Osteoblast (primary cell): ENCODE results near the gene LENG9. TPM values are rescaled to one million over a fixed set of nuclear protein-coding genes. Genes with fewer than 3 reads are reported as not detected.
"Not testable (repeated sequence)": the region's sequence is repeated elsewhere in the genome, so short reads cannot be mapped to it uniquely, and the experiment has no call there.

Source experiments
- DNase-seq: peaks from one replicate; pipeline ENCODE4 v3.0.0; 2011; ENCODE audit warnings: low spot score, mixed read lengths; ENCODE audit not compliant: insufficient read length; ENCODE audit errors: missing footprints
- H2AFZ ChIP-seq: 2 replicates; pipeline ENCODE4 v1.6.0; 2011; ENCODE audit warnings: mild to moderate bottlenecking, low read length
- H3K27ac ChIP-seq: 2 replicates; pipeline ENCODE4 v1.5.1; 2011; ENCODE audit warnings: mild to moderate bottlenecking, low read depth, low read length, moderate library complexity
- H3K27me3 ChIP-seq: 2 replicates; pipeline ENCODE4 v1.6.0; 2012; ENCODE audit warnings: mild to moderate bottlenecking, control low read depth, inconsistent platforms, low read length, moderate library complexity; ENCODE audit not compliant: insufficient read depth
- H3K36me3 ChIP-seq: 2 replicates; pipeline ENCODE4 v1.5.1; 2011; ENCODE audit warnings: mild to moderate bottlenecking, low read length, control low read depth, moderate library complexity; ENCODE audit not compliant: insufficient read depth
- H3K4me1 ChIP-seq: 2 replicates; pipeline ENCODE4 v1.5.1; 2011; ENCODE audit warnings: mild to moderate bottlenecking, low read length, control low read depth, moderate library complexity; ENCODE audit not compliant: insufficient read depth
- H3K4me2 ChIP-seq: 2 replicates; pipeline ENCODE4 v1.6.0; 2011; ENCODE audit warnings: mild to moderate bottlenecking, low read length; ENCODE audit not compliant: insufficient read depth
- H3K4me3 ChIP-seq: fragments of 200-600 bp; sonication (generic); 3 replicates; pipeline ENCODE4 v1.5.1; 2012; ENCODE audit warnings: mild to moderate bottlenecking, low read length, inconsistent platforms; ENCODE audit not compliant: insufficient read depth
- H3K79me2 ChIP-seq: 2 replicates; pipeline ENCODE4 v1.6.0; 2012; ENCODE audit warnings: mild to moderate bottlenecking, low read length, control low read depth, inconsistent platforms; ENCODE audit not compliant: insufficient read depth
- H3K9me3 ChIP-seq: 2 replicates; pipeline ENCODE4 v1.5.1; 2011; ENCODE audit warnings: low read depth, low read length, control low read depth
- H4K20me1 ChIP-seq: 2 replicates; pipeline ENCODE4 v1.6.0; 2012; ENCODE audit warnings: mild to moderate bottlenecking, low read length, control low read depth; ENCODE audit not compliant: insufficient read depth
- total RNA-seq: library from RNA; depleted of rRNA; stranded (reverse); fragments of >200 nt; gene quantifications from 2 replicates; pipeline ENCODE4 v1.2.3, GENCODE V29; 2012
- TF ChIP-seq, protein P1 (sequence below): IDR thresholded peaks from 2 replicates; pipeline ENCODE4 v1.5.1; 2011; ENCODE audit warnings: mild to moderate bottlenecking, low read depth, low read length, moderate library complexity; ENCODE audit errors: extremely low read depth

LENG9 gene
- total RNA-seq, 1 donor, result 21.4 TPM

DNA sequence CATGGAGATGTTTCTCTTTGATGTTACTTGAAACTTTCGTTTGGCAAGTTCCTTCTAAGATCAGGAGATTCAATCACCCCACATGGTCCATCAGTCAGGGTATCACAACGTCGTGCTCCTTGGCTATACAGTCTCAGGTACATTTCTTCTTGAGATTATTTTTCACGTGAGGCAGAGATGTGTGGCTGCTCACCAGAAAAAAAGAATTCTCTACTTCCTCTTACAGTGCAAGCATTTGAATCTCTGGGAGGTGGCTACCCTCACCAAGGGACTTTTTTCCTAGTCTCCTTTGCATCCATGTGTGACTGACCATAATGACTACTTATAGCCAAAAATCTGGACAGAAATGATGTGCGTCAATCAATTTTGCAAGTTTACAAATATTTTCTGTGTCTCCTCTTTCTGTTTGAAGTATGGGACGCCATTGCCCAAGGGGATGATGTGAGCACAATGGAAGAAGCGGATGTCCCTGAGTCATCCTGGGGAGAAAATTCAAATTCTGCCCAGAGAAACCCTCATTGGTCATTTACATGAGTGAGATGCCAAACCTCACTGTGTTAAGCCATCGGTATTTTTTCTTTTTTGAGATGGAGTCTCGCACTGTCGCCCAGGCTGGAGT, 30.5 kb upstream of the LENG9 start:
- Histone ChIP-seq H2AFZ (no peak overlapping the region), H3K4me2 (no peak overlapping the region), H3K27me3 (no peaks in the 10 kb centered on the region), H3K4me1 (no peaks in the 10 kb centered on the region), H3K79me2 (no peaks in the 10 kb centered on the region), H3K4me3 (no peak overlapping the region), H3K36me3 (no peaks in the 10 kb centered on the region), H3K27ac (no peak overlapping the region), H4K20me1 (no peaks in the 10 kb centered on the region), H3K9me3 (no peaks in the 10 kb centered on the region)
- TF ChIP-seq, protein P1, sequence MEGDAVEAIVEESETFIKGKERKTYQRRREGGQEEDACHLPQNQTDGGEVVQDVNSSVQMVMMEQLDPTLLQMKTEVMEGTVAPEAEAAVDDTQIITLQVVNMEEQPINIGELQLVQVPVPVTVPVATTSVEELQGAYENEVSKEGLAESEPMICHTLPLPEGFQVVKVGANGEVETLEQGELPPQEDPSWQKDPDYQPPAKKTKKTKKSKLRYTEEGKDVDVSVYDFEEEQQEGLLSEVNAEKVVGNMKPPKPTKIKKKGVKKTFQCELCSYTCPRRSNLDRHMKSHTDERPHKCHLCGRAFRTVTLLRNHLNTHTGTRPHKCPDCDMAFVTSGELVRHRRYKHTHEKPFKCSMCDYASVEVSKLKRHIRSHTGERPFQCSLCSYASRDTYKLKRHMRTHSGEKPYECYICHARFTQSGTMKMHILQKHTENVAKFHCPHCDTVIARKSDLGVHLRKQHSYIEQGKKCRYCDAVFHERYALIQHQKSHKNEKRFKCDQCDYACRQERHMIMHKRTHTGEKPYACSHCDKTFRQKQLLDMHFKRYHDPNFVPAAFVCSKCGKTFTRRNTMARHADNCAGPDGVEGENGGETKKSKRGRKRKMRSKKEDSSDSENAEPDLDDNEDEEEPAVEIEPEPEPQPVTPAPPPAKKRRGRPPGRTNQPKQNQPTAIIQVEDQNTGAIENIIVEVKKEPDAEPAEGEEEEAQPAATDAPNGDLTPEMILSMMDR, result no peak
- peak; percentile 26 for DNase-seq

DNA sequence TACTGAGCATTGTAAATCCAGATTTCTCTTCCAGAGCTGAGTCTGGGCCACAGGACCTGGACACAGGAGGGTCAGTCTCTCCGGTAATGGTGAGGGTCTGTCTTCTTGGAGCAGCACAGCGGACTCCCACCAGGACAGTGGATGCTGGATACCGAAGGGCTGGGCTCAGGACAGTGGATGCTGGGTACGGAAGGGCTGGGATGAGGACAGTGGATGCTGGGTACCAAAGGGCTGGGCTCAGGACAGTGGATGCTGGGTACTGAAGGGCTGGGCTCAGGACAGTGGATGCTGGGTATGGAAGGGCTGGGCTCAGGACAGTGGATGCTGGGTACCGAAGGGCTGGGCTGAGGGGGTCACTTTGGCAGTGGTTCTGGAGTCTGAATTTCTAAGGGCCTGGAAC, 29.5 kb upstream of the LENG9 start:
- not testable (repeated sequence) for H3K27ac ChIP-seq, H3K4me1 ChIP-seq, H2AFZ ChIP-seq, H3K4me3 ChIP-seq, H3K9me3 ChIP-seq, H3K27me3 ChIP-seq, DNase-seq, H3K4me2 ChIP-seq, H3K79me2 ChIP-seq, H4K20me1 ChIP-seq, H3K36me3 ChIP-seq

DNA sequence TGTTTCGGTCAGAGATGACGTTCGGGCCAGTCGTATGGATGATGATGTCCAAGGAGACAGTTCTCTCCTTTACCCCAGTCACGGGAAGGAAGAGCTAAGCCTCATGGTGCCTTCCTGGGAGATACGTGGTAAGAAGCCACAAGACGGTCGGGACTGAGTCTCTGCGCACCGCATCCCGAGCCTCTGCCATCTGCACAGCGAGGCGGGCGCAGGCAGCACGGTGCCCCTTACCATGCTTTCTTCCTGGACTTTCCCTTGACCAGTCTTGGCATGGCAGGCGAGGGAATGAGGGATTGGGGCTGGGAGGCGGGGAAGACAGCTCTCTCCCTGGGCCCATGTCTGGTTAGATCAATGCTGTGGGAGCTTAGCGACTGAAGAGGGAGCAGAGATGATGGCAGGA, 29.0 kb upstream of the LENG9 start:
- TF ChIP-seq, protein P1, result no peak
- Histone ChIP-seq H3K4me2 (no peak overlapping the region), H3K9me3 (no peaks in the 10 kb centered on the region), H4K20me1 (no peaks in the 10 kb centered on the region), H3K4me3 (no peak overlapping the region), H3K27me3 (no peaks in the 10 kb centered on the region), H2AFZ (no peak overlapping the region), H3K79me2 (no peaks in the 10 kb centered on the region), H3K4me1 (no peaks in the 10 kb centered on the region), H3K27ac (no peak overlapping the region), H3K36me3 (no peaks in the 10 kb centered on the region)
- no peak for DNase-seq

DNA sequence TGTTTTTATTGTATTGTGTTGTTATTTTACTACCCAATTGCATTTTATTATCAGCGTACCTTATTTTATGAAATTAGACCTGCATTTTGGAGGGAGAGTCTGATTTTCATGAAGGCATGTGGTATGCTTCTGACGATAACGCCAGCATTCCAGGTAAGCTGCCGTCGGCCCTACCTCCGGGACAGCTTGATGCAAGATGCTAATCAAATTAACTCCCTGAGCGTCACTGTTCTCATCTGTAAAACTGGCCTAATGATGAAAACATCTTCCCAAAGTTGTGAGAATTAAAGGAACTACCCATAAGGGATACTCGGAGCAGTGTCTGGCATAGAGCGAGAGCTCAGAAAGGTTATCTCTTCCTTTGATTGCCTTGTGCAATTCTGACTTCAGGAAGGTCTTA, 26.2 kb upstream of the LENG9 start:
- Histone ChIP-seq H3K4me1 (no peaks in the 10 kb centered on the region), H2AFZ (no peak overlapping the region), H3K4me3 (no peak overlapping the region), H3K27ac (no peak overlapping the region), H3K36me3 (no peaks in the 10 kb centered on the region), H3K27me3 (no peaks in the 10 kb centered on the region), H4K20me1 (no peaks in the 10 kb centered on the region), H3K4me2 (no peak overlapping the region), H3K79me2 (no peaks in the 10 kb centered on the region), H3K9me3 (no peaks in the 10 kb centered on the region)
- DNase-seq, result no peak
- TF ChIP-seq, protein P1, result no peak
